SK-N-SH treated with all-trans-retinoic acid at 6 μM for 48 hours (cell line): ENCODE data around the gene MED4.
"Not testable (repeated sequence)": the region's sequence is repeated elsewhere in the genome, so short reads cannot be mapped to it uniquely, and the experiment has no call there.

Source experiments
- ATAC-seq: fragments of 200-7000 bp; cut with Tn5 transposase; 3 replicates; pipeline ENCODE4 v1.9.1; 2020; ENCODE audit warnings: mild to moderate bottlenecking, moderate library complexity
- ISL1 ChIP-seq: fragments of 250-450 bp; sonication (Bioruptor Pico); IDR thresholded peaks from 2 replicates; pipeline ENCODE4 v2.1.2; 2022; ENCODE audit warnings: mild to moderate bottlenecking, moderate library complexity
- PPARA ChIP-seq: fragments of 250-450 bp; sonication (Bioruptor Pico); IDR thresholded peaks from 2 replicates; pipeline ENCODE4 v1.5.0; 2020; ENCODE audit warnings: mild to moderate bottlenecking, borderline replicate concordance
- SNAI2 ChIP-seq: fragments of 250-450 bp; sonication (Bioruptor Pico); IDR thresholded peaks from 2 replicates; pipeline ENCODE4 v1.5.0; 2020; ENCODE audit warnings: mild to moderate bottlenecking, moderate library complexity
- TOX ChIP-seq: fragments of 250-450 bp; sonication (Bioruptor Pico); IDR thresholded peaks from 2 replicates; pipeline ENCODE4 v1.8.0; 2021; ENCODE audit warnings: mild to moderate bottlenecking, moderate library complexity, borderline replicate concordance
- ZC3H10 ChIP-seq: fragments of 250-450 bp; sonication (Bioruptor Pico); IDR thresholded peaks from 2 replicates; pipeline ENCODE4 v1.5.1; 2021; ENCODE audit warnings: mild to moderate bottlenecking, moderate library complexity
- ZFP30 ChIP-seq: fragments of 450-650 bp; formaldehyde crosslinking; IDR thresholded peaks from 2 replicates; pipeline ENCODE4 v1.5.0; 2022; ENCODE audit warnings: mild to moderate bottlenecking, moderate library complexity
- ZNF70 ChIP-seq: fragments of 450-650 bp; formaldehyde crosslinking; IDR thresholded peaks from 2 replicates; pipeline ENCODE4 v1.5.0; 2020; ENCODE audit warnings: mild to moderate bottlenecking, moderate library complexity
- ZNF8 ChIP-seq: fragments of 450-650 bp; formaldehyde crosslinking; IDR thresholded peaks from 2 replicates; pipeline ENCODE4 v1.5.0; 2020; ENCODE audit warnings: mild to moderate bottlenecking, moderate library complexity
- TF ChIP-seq, protein P1 (sequence below): fragments of 250-450 bp; sonication (Bioruptor Pico); IDR thresholded peaks from 2 replicates; pipeline ENCODE4 v1.8.0; 2020; ENCODE audit warnings: mild to moderate bottlenecking, moderate library complexity, borderline replicate concordance
- TF ChIP-seq, protein P2 (sequence below): fragments of 250-450 bp; sonication (Bioruptor Pico); IDR thresholded peaks from 2 replicates; pipeline ENCODE4 v1.5.0; 2020; ENCODE audit warnings: mild to moderate bottlenecking, moderate library complexity
- TF ChIP-seq, protein P3 (sequence below): fragments of 250-450 bp; sonication (Bioruptor Pico); IDR thresholded peaks from 2 replicates; pipeline ENCODE4 v1.8.0; 2021; ENCODE audit warnings: low read depth, mild to moderate bottlenecking, moderate library complexity, borderline replicate concordance
- TF ChIP-seq, protein P4 (sequence below): fragments of 250-450 bp; sonication (Bioruptor Pico); IDR thresholded peaks from 2 replicates; pipeline ENCODE4 v1.5.1; 2021; ENCODE audit warnings: mild to moderate bottlenecking, moderate library complexity

MED4 gene

DNA sequence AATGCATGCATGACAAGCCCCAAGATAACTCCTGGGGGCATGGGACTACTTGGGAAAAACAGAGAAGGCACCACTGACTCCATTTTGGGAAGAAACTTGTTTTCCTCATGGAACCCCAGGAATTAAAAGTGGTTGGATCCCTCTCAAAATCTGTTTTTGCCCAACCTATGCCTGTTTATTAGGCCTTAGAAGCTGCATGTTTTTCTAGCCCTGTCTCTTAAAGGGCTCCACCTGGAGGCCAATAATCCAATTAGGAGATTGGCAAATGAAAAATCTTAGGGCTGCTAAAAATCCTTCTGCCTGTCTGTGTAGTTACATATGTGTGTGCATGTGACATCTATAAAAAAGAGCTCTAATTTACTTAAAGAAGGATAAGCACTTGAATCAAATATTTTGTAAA lies 26.9 kb downstream of the MED4 start:
- no peak for ATAC-seq
- TF ChIP-seq, protein P1, sequence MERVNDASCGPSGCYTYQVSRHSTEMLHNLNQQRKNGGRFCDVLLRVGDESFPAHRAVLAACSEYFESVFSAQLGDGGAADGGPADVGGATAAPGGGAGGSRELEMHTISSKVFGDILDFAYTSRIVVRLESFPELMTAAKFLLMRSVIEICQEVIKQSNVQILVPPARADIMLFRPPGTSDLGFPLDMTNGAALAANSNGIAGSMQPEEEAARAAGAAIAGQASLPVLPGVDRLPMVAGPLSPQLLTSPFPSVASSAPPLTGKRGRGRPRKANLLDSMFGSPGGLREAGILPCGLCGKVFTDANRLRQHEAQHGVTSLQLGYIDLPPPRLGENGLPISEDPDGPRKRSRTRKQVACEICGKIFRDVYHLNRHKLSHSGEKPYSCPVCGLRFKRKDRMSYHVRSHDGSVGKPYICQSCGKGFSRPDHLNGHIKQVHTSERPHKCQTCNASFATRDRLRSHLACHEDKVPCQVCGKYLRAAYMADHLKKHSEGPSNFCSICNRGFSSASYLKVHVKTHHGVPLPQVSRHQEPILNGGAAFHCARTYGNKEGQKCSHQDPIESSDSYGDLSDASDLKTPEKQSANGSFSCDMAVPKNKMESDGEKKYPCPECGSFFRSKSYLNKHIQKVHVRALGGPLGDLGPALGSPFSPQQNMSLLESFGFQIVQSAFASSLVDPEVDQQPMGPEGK (CRISPR knock-in tag): no peak
- TF ChIP-seq SNAI2 (CRISPR knock-in tag) (no peak), ZNF70 (CRISPR knock-in tag) (no peak)

DNA sequence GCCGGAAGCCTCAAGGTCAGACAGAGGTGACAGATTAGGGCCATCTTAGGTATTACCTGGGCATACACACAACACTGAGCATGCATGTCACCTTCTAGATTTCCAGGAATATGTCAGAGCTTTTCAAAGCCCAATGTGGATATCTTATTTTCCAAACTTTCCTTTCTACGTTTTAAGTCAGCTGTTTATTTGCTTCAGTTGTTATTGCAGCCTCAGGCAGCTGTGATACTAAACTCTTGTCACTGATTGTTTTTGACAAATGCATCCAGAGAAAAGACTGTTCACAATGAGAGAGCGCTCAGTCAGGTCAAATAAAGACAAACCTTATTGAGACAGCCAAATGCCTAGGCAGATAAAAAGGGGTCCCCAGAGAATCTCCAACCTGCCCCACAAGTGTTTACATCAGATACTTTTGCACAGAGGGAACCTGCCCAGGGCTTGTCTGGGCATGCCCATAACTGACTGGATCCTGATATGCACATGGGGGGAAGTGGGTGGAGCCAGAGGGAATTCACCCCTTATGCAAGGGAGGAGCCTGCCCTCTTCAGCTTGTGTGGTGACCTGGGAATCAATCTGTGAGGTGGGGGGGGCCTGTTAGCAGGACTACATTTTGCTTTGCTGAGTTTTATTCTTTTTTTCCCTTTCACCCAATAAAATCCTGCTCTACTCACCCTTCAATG lies 28.5 kb downstream of the MED4 start:
- TF ChIP-seq, protein P2, sequence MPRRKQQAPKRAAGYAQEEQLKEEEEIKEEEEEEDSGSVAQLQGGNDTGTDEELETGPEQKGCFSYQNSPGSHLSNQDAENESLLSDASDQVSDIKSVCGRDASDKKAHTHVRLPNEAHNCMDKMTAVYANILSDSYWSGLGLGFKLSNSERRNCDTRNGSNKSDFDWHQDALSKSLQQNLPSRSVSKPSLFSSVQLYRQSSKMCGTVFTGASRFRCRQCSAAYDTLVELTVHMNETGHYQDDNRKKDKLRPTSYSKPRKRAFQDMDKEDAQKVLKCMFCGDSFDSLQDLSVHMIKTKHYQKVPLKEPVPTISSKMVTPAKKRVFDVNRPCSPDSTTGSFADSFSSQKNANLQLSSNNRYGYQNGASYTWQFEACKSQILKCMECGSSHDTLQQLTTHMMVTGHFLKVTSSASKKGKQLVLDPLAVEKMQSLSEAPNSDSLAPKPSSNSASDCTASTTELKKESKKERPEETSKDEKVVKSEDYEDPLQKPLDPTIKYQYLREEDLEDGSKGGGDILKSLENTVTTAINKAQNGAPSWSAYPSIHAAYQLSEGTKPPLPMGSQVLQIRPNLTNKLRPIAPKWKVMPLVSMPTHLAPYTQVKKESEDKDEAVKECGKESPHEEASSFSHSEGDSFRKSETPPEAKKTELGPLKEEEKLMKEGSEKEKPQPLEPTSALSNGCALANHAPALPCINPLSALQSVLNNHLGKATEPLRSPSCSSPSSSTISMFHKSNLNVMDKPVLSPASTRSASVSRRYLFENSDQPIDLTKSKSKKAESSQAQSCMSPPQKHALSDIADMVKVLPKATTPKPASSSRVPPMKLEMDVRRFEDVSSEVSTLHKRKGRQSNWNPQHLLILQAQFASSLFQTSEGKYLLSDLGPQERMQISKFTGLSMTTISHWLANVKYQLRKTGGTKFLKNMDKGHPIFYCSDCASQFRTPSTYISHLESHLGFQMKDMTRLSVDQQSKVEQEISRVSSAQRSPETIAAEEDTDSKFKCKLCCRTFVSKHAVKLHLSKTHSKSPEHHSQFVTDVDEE (CRISPR knock-in tag): no peak
- TF ChIP-seq ZNF8 (no peak), TOX (CRISPR knock-in tag) (no peak), PPARA (CRISPR knock-in tag) (no peak), ISL1 (CRISPR knock-in tag) (no peak), ZFP30 (CRISPR knock-in tag) (no peak), ZC3H10 (no peak)
- TF ChIP-seq, protein P1 (CRISPR knock-in tag): no peak
- no peak for ATAC-seq

DNA sequence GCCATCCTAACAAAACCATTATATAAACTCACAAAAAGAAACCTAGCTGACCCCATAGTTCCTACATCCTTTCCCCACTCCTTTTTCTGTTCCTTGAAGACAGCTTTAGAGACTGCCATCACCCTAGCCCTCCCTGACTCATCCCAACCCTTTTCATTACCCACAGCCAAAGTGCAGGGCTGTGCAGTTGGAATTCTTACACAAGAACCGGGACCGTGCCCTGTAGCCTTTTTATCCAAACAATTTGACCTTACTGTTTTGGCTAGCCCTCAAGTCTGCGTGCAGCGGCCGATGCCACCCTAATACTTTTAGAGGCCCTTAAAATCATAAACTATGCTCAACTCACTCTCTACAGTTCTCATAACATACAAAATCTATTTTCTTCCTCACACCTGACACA lies 35.0 kb downstream of the MED4 start:
- ATAC-seq: not testable (repeated sequence)

DNA sequence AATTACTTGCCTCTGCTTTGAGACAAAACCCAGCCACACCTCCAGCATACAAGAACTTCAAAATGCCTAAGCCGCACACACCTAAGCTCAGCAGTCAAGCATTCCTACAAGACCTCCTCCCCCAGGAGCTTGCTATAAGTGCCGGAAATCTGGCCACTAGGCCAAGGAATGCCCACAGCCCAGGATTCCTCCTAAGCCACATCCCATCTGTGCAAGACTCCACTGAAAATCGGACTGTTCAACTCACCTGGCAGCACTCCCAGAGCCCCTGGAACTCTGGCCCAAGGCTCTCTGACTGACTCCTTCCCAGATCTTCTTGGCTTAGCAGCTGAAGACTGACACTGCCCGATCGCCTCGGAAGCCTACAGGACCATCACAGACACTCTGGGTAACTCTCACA lies 36.4 kb downstream of the MED4 start:
- not testable (repeated sequence) for ATAC-seq

DNA sequence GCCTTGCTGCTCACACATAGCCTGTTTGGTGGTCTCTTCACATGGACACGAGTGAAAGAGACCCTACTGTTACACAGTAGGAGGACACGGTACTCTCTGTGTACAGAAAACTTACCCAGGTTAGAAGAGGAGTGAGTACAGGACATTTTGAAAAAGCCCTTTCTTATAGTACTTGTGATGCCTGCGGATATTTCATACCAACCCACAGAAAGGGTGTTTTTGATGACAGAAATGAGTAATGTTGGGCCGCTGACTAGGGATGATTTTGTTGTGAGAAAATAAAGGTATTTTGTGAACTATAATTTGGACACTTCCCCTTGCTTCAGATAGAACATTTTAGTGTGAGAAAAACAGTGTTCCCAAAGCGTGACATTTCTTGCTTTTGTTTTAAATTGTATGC lies 39.2 kb downstream of the MED4 start:
- no peak for ATAC-seq
- TF ChIP-seq PPARA (CRISPR knock-in tag) (no peak), ZNF70 (CRISPR knock-in tag) (no peak), ZNF8 (no peak)
- TF ChIP-seq, protein P3, sequence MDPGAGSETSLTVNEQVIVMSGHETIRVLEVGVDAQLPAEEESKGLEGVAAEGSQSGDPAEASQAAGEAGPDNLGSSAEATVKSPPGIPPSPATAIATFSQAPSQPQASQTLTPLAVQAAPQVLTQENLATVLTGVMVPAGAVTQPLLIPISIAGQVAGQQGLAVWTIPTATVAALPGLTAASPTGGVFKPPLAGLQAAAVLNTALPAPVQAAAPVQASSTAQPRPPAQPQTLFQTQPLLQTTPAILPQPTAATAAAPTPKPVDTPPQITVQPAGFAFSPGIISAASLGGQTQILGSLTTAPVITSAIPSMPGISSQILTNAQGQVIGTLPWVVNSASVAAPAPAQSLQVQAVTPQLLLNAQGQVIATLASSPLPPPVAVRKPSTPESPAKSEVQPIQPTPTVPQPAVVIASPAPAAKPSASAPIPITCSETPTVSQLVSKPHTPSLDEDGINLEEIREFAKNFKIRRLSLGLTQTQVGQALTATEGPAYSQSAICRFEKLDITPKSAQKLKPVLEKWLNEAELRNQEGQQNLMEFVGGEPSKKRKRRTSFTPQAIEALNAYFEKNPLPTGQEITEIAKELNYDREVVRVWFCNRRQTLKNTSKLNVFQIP: no peak
- TF ChIP-seq, protein P2 (CRISPR knock-in tag): no peak
- TF ChIP-seq, protein P4, sequence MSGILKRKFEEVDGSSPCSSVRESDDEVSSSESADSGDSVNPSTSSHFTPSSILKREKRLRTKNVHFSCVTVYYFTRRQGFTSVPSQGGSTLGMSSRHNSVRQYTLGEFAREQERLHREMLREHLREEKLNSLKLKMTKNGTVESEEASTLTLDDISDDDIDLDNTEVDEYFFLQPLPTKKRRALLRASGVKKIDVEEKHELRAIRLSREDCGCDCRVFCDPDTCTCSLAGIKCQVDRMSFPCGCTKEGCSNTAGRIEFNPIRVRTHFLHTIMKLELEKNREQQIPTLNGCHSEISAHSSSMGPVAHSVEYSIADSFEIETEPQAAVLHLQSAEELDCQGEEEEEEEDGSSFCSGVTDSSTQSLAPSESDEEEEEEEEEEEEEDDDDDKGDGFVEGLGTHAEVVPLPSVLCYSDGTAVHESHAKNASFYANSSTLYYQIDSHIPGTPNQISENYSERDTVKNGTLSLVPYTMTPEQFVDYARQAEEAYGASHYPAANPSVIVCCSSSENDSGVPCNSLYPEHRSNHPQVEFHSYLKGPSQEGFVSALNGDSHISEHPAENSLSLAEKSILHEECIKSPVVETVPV: no peak
